GM21390 (cell line): Measurements from ENCODE around the gene ZNF701.

Experiments
- ATAC-seq: cut with Tn5 transposase; IDR thresholded peaks from one replicate; pipeline ENCODE4 v1.9.1; 2021; ENCODE audit not compliant: unreplicated experiment

Gene ZNF701

DNA sequence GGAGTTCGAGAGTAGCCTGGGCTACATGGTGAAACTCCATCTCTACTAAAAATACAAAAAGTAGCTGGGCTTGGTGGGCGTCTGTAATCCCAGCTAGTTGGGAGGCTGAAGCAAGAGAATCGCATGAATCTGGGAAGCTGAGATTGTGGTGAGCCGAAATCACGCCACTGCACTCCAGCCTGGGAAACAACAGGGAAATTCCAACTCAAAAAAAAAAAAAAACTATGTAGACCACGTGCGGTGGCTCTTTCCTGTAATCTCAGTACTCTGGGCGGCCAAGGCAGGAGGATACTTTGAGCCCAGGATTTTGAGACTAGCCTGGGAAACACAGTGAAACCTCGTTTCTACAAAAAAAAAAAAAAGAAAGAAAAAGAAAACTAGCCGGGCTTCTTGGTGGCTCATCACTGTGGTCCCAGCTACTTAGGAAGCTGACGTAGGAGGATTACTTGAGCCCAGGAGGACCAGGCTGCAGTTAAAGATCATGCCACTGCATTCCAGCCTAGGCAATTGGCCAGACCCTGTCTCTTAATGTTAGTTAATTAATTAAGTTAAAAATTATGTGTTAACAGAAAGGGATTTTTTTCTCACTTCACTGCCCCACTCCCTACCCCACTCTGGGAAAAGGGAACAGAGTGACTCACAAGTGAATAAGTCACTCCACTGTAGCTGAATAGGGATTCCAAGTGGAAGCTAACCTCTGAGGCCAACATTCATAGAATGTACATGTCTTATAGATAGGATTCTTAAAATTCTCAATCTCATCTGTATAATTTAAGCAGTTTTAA, 65.9 kb downstream of the ZNF701 start:
- no peak for ATAC-seq
